GM18526 (cell line): ENCODE measurements around the gene OR10D3.

Source experiments
- POLR2A ChIP-seq: IDR thresholded peaks from 3 replicates; pipeline ENCODE4 v1.6.1; 2011; ENCODE audit not compliant: insufficient read length; ENCODE audit errors: extremely low read depth

OR10D3 gene, protein sequence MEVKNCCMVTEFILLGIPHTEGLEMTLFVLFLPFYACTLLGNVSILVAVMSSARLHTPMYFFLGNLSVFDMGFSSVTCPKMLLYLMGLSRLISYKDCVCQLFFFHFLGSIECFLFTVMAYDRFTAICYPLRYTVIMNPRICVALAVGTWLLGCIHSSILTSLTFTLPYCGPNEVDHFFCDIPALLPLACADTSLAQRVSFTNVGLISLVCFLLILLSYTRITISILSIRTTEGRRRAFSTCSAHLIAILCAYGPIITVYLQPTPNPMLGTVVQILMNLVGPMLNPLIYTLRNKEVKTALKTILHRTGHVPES

DNA sequence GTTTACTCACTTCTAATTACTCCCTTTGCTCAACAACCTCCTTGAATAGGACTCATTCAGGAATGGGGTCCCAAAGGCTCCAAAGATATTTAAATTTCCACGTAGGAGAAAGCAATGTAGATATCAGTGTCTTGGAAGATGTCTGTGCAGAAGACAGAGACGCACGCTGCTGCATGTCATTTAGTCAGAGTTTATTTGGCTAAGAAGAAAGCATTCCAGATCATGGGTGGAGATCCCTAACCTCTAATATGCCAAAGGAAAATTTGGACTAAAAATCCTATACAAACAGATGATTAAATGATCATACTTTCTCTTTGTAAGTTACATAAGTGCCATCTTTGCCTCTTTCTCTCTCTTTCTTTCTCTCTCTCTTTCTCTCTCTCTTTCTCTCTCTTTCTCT lies at the start of gene OR10D3:
Gene OR10D3 (plus strand): TSS at position 278 of the 400 bp plus-strand sequence. CDS start 1,925 bp downstream, outside the sequence.
- no peak for TF ChIP-seq POLR2A

DNA sequence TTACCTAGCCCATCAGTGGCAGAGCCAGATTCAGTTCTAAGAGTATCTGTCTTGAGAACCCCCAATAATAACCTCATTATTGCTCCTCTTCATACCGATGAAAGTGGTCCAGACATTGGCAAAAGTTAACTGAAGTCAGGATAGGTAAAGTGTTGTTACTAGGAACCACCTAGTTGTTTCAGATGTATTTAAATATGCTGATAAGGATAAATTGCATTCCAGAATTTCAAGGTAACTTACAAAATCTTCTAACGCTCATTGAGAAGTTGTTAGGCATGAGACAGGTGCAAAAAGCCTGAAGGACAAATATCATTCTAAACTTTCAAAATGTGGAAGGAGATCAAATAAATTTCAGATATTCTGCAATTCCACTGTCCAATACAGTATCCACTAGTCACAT lies 40.1 kb upstream of the OR10D3 start:
- TF ChIP-seq POLR2A, result no peak

DNA sequence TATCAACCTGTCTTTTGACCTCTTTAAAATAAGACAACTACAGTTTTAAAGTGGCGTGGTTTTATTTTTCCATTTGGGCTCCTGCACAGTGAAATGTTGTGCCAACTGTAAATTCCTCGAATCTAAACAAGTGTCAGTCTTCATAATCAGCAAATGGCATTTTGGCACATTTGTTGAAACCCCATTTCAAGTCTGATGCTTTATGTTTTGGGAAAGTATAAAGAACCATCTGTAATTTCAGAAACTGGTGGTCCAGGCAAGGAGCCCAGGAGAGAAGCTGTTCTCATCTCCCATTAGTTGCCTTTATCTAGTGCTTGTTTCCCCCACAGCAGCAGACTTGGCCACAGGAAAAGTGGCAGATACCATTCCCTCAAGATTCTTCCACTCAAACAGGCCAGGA lies 35.2 kb upstream of the OR10D3 start:
- TF ChIP-seq POLR2A, result no peak

DNA sequence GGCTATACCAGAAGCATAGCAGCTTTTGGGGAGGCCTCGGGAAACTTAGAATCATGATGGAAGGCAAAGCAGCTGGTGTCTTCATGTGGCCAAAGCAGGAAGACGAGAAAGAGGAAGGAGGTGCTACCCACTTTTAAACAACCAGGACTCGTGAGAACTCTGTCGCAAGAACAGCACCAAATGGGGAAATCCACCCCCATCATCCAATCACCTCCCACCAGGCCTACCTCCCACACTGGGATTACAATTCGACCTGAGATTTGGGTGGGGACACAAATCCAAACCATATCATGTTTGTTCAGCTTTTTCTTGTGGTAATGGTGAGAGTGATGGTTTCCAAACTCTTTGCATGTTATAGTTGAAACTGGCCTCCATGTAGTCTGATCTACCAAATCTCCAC lies 32.5 kb upstream of the OR10D3 start:
- no peak for TF ChIP-seq POLR2A

DNA sequence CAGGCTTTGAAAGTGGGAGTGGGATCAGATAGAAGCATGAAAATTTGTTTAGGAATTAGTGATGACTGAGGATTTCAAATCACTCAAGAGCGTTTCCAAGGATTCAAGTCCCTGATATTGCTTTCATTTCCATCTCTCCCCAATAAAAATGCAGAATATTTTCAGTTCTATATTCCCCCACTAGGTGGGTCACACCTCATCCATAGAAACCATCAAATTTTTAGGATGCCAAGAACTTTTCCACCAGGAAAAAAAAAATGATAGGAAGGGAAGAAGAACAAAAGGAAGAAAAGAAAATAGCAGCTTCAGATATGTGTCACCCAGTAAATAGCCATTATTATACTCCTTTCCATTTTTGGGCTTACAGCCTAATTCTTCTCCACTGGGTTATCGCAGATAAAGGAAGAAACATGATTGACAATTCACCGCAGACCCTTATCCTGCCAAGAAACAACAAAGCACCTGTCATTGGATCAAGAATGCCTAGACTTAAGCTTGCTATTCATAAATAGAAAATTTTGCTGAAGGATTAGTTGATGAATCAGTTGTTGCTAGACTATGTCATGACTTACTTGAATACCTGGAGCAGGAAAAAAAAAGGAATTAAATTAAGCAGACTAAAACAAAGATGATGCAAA lies 30.3 kb upstream of the OR10D3 start:
- no peak for TF ChIP-seq POLR2A

DNA sequence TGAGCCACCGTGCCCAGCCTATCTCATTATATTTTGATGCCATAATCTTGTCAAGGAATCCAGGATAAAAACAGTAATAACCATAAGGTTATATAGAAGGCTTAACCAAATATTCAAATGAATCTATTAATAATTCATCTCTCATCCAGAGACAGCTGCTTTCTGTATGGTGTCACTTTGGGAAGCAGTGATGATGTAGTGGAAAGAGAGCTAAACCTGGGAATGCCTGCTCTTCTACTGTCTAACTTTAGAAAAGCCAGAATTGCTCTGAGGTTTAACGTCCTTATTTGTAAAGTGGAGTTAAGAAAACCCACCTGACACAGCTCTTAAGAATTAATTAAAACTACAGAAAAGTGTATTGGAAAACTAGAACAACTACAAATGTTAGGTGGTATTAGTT lies 29.3 kb upstream of the OR10D3 start:
- no peak for TF ChIP-seq POLR2A

DNA sequence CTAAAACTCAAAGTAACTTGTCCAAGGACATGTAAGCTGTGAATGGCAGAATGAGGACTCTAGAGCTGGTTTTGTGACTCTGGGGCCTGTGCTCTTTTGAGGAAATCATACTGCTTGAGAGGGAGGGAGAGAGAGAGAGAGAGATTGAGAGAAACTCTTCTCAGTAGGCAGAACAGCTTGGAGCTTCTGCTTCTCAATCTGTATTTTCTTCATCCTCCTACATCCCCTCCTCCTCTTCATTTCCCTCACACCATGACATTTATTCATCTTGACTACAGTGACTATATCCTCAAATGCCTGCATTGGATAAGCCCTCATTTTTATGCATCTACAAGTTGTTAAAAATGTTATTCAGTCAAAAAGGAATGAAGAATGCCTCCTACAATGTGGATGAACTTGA lies 23.7 kb upstream of the OR10D3 start:
- TF ChIP-seq POLR2A, result no peak

DNA sequence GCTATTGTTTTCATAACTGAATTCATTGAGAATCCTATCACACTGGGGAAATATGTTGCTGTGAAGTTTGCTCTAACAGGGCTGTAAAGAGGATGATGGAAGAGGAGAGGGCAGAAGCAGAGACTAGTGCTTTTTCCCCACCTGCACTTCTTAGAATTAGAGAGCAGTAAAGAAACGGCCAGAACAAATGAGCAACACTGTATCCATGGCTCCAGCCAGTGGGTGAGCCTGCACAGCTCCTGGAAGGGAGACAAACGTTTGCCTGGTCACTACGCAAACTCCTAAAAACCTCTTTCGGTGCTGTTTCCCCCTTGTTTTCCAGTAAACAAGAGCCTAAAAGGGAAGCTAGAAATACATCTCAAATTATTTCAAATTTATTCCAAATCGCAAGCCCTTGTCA lies 22.2 kb upstream of the OR10D3 start:
- TF ChIP-seq POLR2A, result no peak

DNA sequence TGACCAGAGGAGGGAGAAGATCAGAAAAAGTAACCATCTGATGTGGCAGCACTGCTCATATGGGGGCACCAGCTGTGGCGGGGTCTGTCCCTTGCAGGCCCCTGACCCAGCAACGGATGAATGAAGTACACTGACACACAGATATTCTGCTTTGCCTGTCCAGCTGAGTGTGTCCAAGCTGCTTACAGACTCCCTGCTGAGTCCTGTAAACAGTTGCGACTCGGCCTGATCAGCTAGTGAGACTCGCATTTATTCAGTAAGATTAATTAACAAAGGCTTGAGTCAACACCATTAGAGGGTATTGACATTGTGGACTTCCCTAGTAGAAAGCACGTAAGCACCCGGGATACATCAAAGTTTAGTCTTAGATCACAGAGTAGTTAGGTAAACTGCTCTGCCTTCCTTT lies 15.3 kb upstream of the OR10D3 start:
- no peak for TF ChIP-seq POLR2A

DNA sequence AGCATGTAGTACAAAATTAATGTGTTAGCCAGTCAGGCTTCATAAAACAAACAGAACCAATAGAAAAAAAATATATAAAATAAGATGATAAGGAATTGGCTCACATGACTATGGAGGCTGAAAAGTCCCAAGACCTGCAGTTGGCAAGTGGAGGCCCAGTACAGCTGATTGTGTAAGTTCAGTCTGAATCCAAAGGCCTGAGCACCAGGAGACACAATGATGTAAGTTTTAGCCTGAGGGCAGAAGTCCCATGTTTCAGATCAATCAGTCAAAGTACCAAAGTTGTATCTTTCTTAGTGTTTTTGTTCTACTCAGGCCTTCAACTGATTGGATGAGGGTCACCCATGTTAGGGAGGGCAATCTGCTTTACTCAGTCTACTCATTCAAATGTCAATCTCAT lies 14.3 kb upstream of the OR10D3 start:
- TF ChIP-seq POLR2A, result no peak

DNA sequence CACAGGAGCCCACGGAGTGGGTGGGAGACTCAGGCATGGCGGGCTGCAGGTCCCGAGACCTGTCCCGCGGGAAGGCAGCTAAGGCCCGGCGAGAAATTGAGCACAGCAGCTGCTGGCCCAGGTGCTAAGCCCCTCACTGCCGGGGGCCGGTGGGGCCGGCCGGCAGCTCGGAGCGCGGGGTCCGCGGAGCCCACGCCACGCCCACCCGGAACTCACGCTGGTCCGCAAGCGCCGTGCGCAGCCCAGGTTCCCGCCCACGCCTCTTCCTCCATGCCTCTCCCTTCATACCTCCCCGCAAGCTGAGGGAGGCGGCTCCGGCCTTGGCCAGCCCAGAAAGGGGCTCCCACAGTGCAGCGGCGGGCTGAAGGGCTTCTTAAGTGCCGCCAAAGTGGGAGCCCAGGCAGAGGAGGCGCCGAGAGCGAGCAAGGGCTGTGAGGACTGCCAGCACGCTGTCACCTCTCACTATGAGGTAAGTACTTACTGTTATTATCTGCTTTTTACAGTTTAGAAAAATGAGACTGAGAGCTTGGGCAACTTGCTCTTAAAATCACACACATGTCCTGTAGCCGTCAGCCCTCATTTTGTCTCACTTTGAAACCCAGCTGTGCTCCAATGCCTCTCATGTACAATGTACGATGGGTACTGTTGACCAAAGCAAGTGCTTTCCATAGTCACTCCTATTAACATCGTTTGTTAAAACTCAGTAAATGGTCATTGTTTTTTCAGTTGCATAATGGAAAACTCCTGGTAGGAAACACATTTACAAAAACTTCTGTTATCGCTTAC lies 12.2 kb upstream of the OR10D3 start:
- TF ChIP-seq POLR2A, result no peak

DNA sequence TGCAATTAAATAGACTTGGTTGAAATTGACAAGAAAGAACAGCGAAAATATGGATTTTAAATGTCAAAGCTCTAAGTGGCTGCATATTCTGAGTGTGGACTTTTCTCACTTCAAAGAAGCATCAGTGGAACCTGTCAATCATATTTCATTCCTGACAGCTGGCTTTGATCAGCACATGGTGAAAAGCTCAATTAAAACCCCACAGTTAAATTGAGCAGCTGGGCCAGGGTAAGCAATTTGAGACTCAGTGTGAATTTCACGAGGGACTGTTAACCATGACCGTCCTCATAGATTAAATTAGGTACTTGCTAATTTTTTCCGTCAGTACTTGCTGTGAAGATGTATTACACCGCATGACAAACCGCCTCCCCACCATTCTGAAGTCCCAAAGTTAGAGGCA lies 11.0 kb upstream of the OR10D3 start:
- no peak for TF ChIP-seq POLR2A

DNA sequence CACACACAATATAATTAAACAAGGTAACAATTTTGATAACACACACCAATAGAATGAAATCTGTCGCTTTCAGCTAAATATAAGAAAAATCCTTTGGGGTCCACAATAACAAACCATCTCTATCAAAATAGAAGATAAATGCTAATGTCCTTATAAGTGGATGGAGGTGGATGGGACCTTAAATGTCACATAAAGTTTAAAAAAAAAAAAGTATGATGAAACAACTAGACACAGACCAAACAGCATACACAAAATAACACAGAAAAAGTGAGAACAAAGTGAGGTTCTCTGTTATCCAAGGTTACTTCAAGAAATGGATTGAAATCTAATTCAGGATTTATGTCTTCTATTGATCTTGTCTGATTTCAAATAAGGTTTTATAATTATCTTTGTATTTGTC lies 10.5 kb upstream of the OR10D3 start:
- no peak for TF ChIP-seq POLR2A

DNA sequence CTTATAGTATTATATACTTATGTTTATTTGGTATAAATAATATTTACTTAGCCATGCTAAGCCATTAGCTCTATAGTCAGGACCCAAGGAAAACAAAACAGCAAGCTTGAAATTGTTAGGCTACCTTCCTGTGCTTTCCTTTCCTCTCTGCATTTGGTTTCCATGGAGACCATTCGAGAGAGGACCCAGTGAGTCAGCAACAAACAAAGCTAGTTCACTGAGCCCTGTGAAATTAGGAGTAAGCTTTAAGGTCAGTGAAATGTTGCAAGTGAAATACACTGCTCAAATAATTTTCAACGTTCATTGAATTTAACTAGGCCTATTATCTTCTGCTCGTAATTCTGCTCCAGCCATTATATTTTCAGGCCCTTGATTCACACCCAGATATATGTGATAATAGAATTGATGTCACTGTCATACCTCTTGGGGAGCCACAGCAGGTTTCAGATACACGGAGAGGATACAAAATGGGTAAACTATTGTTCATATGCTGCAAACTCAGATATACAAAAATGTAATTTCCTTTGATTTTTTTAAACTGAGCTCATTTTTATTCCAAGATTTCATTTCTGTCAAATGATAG lies 9.1 kb upstream of the OR10D3 start:
- no peak for TF ChIP-seq POLR2A

DNA sequence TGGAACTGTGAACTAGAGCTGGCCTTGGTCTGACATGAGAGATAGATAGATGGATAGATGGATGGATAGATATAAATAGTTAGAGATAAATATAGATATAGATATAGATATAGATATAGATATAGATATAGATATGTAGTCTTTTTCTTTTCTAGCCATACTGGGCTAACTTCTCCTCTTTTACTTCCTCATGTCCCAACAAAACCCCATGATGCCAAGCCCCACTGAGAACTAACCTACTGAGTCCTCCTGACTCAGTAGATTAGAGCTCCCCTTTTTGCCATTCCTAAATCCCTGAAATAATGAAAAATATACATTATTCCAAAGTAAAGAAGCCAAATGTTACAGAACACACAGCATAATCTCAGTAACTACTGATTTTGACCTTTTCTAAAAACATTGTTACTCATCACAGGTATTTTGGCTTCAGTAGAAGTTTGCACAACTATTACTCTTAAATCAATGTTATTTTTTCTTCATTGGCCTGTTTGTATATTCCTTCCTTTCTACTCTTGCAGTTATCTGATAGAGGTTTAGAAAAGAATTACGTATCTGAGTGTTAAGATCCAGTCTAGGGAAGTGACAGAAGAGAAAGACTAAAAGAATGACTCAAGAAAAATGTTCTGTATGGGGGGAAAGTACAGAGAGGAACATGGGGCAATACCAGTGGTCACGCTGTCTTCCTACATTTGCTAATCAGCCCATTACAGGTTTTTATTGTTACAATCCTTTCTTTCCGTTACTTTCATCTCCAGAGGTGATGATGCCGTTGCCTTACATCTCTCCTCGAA lies 6.0 kb upstream of the OR10D3 start:
- no peak for TF ChIP-seq POLR2A

DNA sequence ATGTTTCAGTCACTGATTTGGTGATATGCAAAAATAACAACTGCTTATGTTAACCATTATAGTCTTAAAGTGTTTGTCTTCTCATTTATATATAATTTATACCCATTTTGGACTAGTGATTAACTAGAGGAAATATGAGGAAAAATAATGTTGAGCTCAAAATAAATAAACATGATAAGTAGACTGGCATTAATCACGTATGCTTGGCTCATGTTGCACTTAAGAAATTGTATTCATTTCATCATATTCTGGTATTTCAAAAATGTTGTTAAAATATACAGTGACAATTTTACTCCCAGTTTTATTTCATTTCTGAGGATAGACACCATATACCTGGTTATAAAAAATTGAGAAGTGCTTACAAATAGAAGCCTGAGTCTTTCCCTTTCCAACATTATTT lies 3.8 kb upstream of the OR10D3 start:
- no peak for TF ChIP-seq POLR2A
